SK-N-DZ (cell line): Measurements from ENCODE around the gene SLU7. TPM values are rescaled to one million over a fixed set of nuclear protein-coding genes. Genes with fewer than 3 reads are reported as not detected.

Experiments
- DNase-seq: peaks from one replicate; pipeline ENCODE4 v3.0.0-alpha.2; 2015; ENCODE audit warnings: low spot score
- polyA plus RNA-seq, 2 experiments: library from polyadenylated mRNA; depleted of rRNA; stranded (reverse); fragments of >200 nt; gene quantifications; 2 replicates each; pipeline ENCODE4 v1.2.3, GENCODE V29; 2014

The SLU7 gene
- 44.7 and 74.3 TPM in 2 replicates for polyA plus RNA-seq (2014; cell fraction: cytosol; rRNA removed)
- 23.7 and 28.2 TPM in 2 replicates for polyA plus RNA-seq (2014; cell fraction: nucleus; rRNA removed)

GRCh38 chr5:160418561-160419457 lies at the start of gene SLU7:
TSS of gene SLU7 (minus strand) at chr5:160419081. CDS start at chr5:160415294, 3,787 bp downstream.
- peak; percentile 90 for DNase-seq

GRCh38 chr5:160468363-160468975 lies 49.6 kb upstream of the SLU7 start:
- DNase-seq = no peak

GRCh38 chr5:160467555-160468362 lies 48.9 kb upstream of the SLU7 start:
- DNase-seq = no peak

GRCh38 chr5:160466889-160467554 lies 48.1 kb upstream of the SLU7 start:
- DNase-seq = no peak

- DNase-seq = no peak
Observed at GRCh38 chr5:160466116-160466515, 47.2 kb upstream of the SLU7 start.

- no peak for DNase-seq
Observed at GRCh38 chr5:160464466-160464797, 45.6 kb upstream of the SLU7 start.

GRCh38 chr5:160463740-160464465 lies 45.0 kb upstream of the SLU7 start:
- no peak for DNase-seq

GRCh38 chr5:160463227-160463626 lies 44.3 kb upstream of the SLU7 start:
- no peak for DNase-seq

GRCh38 chr5:160462167-160462566 lies 43.3 kb upstream of the SLU7 start:
- DNase-seq = no peak

GRCh38 chr5:160461378-160461777 lies 42.5 kb upstream of the SLU7 start:
- DNase-seq = no peak

GRCh38 chr5:160460377-160461049 lies 41.6 kb upstream of the SLU7 start:
- DNase-seq = no peak

GRCh38 chr5:160458806-160459800 lies 40.2 kb upstream of the SLU7 start:
- no peak for DNase-seq

- DNase-seq = no peak
Observed at GRCh38 chr5:160457252-160457651, 38.4 kb upstream of the SLU7 start.

GRCh38 chr5:160456480-160457177 lies 37.7 kb upstream of the SLU7 start:
- DNase-seq = no peak

- no peak for DNase-seq
Observed at GRCh38 chr5:160455600-160455999, 36.7 kb upstream of the SLU7 start.

GRCh38 chr5:160453751-160454150 lies 34.9 kb upstream of the SLU7 start:
- no peak for DNase-seq

GRCh38 chr5:160452795-160453194 lies 33.9 kb upstream of the SLU7 start:
- DNase-seq = no peak

GRCh38 chr5:160452036-160452435 lies 33.2 kb upstream of the SLU7 start:
- no peak for DNase-seq
